DND-41 (cell line): ENCODE data around the gene CCDC24.
A peak's percentile ranks its signal among the peaks of the same experiment; 100 is the strongest.

Source experiments
- ATAC-seq: fragments of 200-7000 bp; cut with Tn5 transposase; 3 replicates; pipeline ENCODE4 v1.9.1; 2021; ENCODE audit warnings: low read depth; ENCODE audit not compliant: insufficient read depth
- DNase-seq: peaks from one replicate; pipeline ENCODE4 v3.0.0-alpha.2; 2020
- H2AFZ ChIP-seq: 2 replicates; pipeline ENCODE4 v1.6.0; 2012; ENCODE audit warnings: low read depth, low read length
- H3K27ac ChIP-seq: 2 replicates; pipeline ENCODE4 v1.5.1; 2012; ENCODE audit warnings: low read length, inconsistent platforms
- H3K27me3 ChIP-seq: fragments of 200-600 bp; sonication (generic); 2 replicates; pipeline ENCODE4 v1.6.0; 2012; ENCODE audit warnings: low read length, mild to moderate bottlenecking, inconsistent platforms; ENCODE audit not compliant: insufficient read depth, poor library complexity
- H3K36me3 ChIP-seq: 2 replicates; pipeline ENCODE4 v1.5.1; 2012; ENCODE audit warnings: low read length, inconsistent platforms; ENCODE audit not compliant: insufficient read depth
- H3K4me1 ChIP-seq: 2 replicates; pipeline ENCODE4 v1.5.1; 2012; ENCODE audit warnings: mild to moderate bottlenecking, low read length; ENCODE audit not compliant: insufficient read depth
- H3K4me2 ChIP-seq: 2 replicates; pipeline ENCODE4 v1.6.0; 2012; ENCODE audit warnings: mild to moderate bottlenecking, moderate library complexity, low read length, inconsistent platforms; ENCODE audit not compliant: insufficient read depth
- H3K4me3 ChIP-seq, 2 experiments: fragments of 200-600 bp in 1 of 2; shearing (Covaris generic) in 1 of 2; 2 replicates each; pipeline ENCODE4 v1.5.1; 2012 to 2016; ENCODE audit warnings: inconsistent platforms in 2 of 2, low read length in 2 of 2, mild to moderate bottlenecking in 2 of 2, low read depth in 1 of 2, moderate library complexity in 1 of 2
- H3K79me2 ChIP-seq: 2 replicates; pipeline ENCODE4 v1.6.0; 2012; ENCODE audit warnings: low read length, inconsistent platforms; ENCODE audit not compliant: insufficient read depth
- H3K9ac ChIP-seq: 2 replicates; pipeline ENCODE4 v1.6.0; 2012; ENCODE audit warnings: low read depth, mild to moderate bottlenecking, inconsistent platforms, low read length, moderate library complexity
- H3K9me3 ChIP-seq: 2 replicates; pipeline ENCODE4 v1.5.1; 2012; ENCODE audit warnings: low read length, moderate library complexity, mild to moderate bottlenecking, inconsistent platforms; ENCODE audit not compliant: insufficient read depth, severe bottlenecking
- H4K20me1 ChIP-seq: 2 replicates; pipeline ENCODE4 v1.6.0; 2012; ENCODE audit warnings: low read length; ENCODE audit not compliant: insufficient read depth
- CTCF ChIP-seq: IDR thresholded peaks from 2 replicates; pipeline ENCODE4 v1.5.1; 2012; ENCODE audit warnings: borderline replicate concordance, low read length, moderate library complexity, mild to moderate bottlenecking; ENCODE audit not compliant: poor library complexity, severe bottlenecking; ENCODE audit errors: extremely low read depth
- EZH2 ChIP-seq: IDR thresholded peaks from 3 replicates; pipeline ENCODE4 v1.6.1; 2012; ENCODE audit warnings: borderline replicate concordance, low read depth, mild to moderate bottlenecking, moderate library complexity, low read length, inconsistent platforms; ENCODE audit not compliant: severe bottlenecking

The CCDC24 gene

GRCh38 chr1:43965316-43965715 lies 26.1 kb upstream of the CCDC24 start:
- ATAC-seq (no peak), DNase-seq (no peak)
- Histone ChIP-seq H3K27me3 (no peaks in the 10 kb centered on the region), H2AFZ (no peak overlapping the region), H3K9me3 (no peaks in the 10 kb centered on the region), H4K20me1 (0 out of 2 replicates have a peak, but pooled peaks cover 3% of the 10 kb centered on the region), H3K27ac (no peak overlapping the region), H3K9ac (no peak overlapping the region), H3K4me2 (no peak overlapping the region), H3K4me3 (no peak overlapping the region), H3K4me1 (peaks cover 9% of the 10 kb centered on the region), H3K79me2 (peaks cover 5% of the 10 kb centered on the region), H3K36me3 (peaks cover 24% of the 10 kb centered on the region)
- TF ChIP-seq EZH2 (no peak), CTCF (no peak)

GRCh38 chr1:43968348-43968948 lies 23.0 kb upstream of the CCDC24 start:
- H3K79me2 ChIP-seq: peaks cover 15% of the 10 kb centered on the region
- H3K9ac ChIP-seq: no peak overlapping the region
- no peak overlapping the region for H3K27ac ChIP-seq
- peaks cover 25% of the 10 kb centered on the region for H3K4me1 ChIP-seq
- ATAC-seq: no peak
- no peaks in the 10 kb centered on the region for H3K27me3 ChIP-seq
- H3K36me3 ChIP-seq: peaks cover 14% of the 10 kb centered on the region; the same call in 1 of the 2 replicates
- peak; percentile 59 for DNase-seq
- no peak overlapping the region for H2AFZ ChIP-seq
- H3K4me2 ChIP-seq: no peak overlapping the region
- H4K20me1 ChIP-seq: 0 out of 2 replicates have a peak, but pooled peaks cover 3% of the 10 kb centered on the region
- no peak overlapping the region for H3K4me3 ChIP-seq
- H3K9me3 ChIP-seq: no peaks in the 10 kb centered on the region
- no peak for TF ChIP-seq CTCF
- no peak for TF ChIP-seq EZH2

GRCh38 chr1:43969416-43969745 lies 22.0 kb upstream of the CCDC24 start:
- 0 out of 2 replicates have a peak overlapping the region, but pooled peaks have one; percentile 50 for H2AFZ ChIP-seq
- H3K27ac ChIP-seq: no peak overlapping the region

More at GRCh38 chr1:43969416-43969745, 22.0 kb upstream of the CCDC24 start:
- Histone ChIP-seq H3K4me2 (peak overlapping the region; percentile 96), H4K20me1 (0 out of 2 replicates have a peak, but pooled peaks cover 3% of the 10 kb centered on the region), H3K36me3 (peaks cover 14% of the 10 kb centered on the region; the same call in 1 of the 2 replicates), H3K4me1 (peaks cover 34% of the 10 kb centered on the region), H3K4me3 (peak overlapping the region in 1 of 2 experiments; percentile 100; a peak in 2 of 4 replicates), H3K27me3 (no peaks in the 10 kb centered on the region), H3K79me2 (peaks cover 15% of the 10 kb centered on the region), H3K9me3 (no peaks in the 10 kb centered on the region), H3K9ac (no peak overlapping the region)
- ATAC-seq (no peak), DNase-seq (no peak)
- TF ChIP-seq CTCF (no peak), EZH2 (no peak)
